ENCODE measurements around the gene HEXB. TPM values are rescaled to one million over a fixed set of nuclear protein-coding genes. Genes with fewer than 3 reads are reported as not detected.

HEXB gene
- total and polyA plus RNA-seq, 2 of the 4 experiments (the other 2 are of a cell fraction): 76.7 to 126 TPM

- CTCF ChIA-PET: no interaction called here
- Histone ChIP-seq H2AK5ac (ENCODE audit: low read depth, low read length) (no peak overlapping the region), H3K4me3 (ENCODE audit: insufficient read depth, low read depth, low read length) (no peak overlapping the region), H3K27me3 (ENCODE audit: control insufficient read depth, insufficient read depth, low read length) (no peaks in the 10 kb centered on the region), H3K27ac (ENCODE audit: insufficient read depth, low read length) (no peak overlapping the region), H3K23ac (ENCODE audit: low read depth, low read length) (no peak overlapping the region), H3K36me3 (ENCODE audit: control insufficient read depth, insufficient read depth, low read length) (peaks cover 13% of the 10 kb centered on the region), H3K9me3 (ENCODE audit: control insufficient read depth, insufficient read depth, low read length) (no peaks in the 10 kb centered on the region), H2BK5ac (ENCODE audit: low read depth, low read length, poor library complexity, severe bottlenecking) (no peak overlapping the region), H4K91ac (ENCODE audit: insufficient read depth, low read depth, low read length) (no peak overlapping the region), H3K4me2 (ENCODE audit: low read depth, low read length) (no peak overlapping the region), H4K5ac (ENCODE audit: low read depth, low read length) (no peak overlapping the region), H3K18ac (ENCODE audit: low read depth, low read length) (no peak overlapping the region), H2AFZ (replicated peaks; ENCODE audit: low read length, poor library complexity) (no peak overlapping the region), H2BK20ac (ENCODE audit: low read depth, low read length) (no peak overlapping the region), H3K4ac (ENCODE audit: low read depth, low read length) (no peak overlapping the region), H3K9ac (ENCODE audit: low read depth, low read length) (no peak overlapping the region), H3K9me1 (ENCODE audit: insufficient read depth, low read length) (peaks cover 28% of the 10 kb centered on the region), H4K20me1 (ENCODE audit: insufficient read depth, low read length) (peaks cover 43% of the 10 kb centered on the region), H2BK120ac (ENCODE audit: low read depth, low read length) (no peak overlapping the region), H3K56ac (ENCODE audit: extremely low read depth, insufficient read depth, low read length) (no peak overlapping the region), H4K8ac (ENCODE audit: low read depth in 2 of 2, low read length in 2 of 2) (no peak overlapping the region), H2BK15ac (ENCODE audit: low read depth, low read length) (no peak overlapping the region), H3K14ac (replicated peaks; ENCODE audit: low read depth, low read length) (no peak overlapping the region), H2AK9ac (replicated peaks; ENCODE audit: low read depth, low read length, poor library complexity) (no peak overlapping the region), H3K79me1 (ENCODE audit: low read depth in 1 of 2, low read length in 2 of 2) (peaks cover 16 to 76% of the 10 kb centered on the region in 2 experiments), H3K4me1 (ENCODE audit: control insufficient read depth, insufficient read depth, low read length) (peaks cover 25% of the 10 kb centered on the region)
- ATAC-seq (ENCODE audit: low read depth) (no peak), DNase-seq (no peak)
- TF ChIP-seq NFE2L2 (IDR thresholded peaks at IDR 0.05; ENCODE audit: low read depth, low read length) (no peak), ELK1 (IDR thresholded peaks at IDR 0.05; ENCODE audit: borderline replicate concordance, low read depth, low read length) (no peak)
- no CpG with 5 or more reads among the region's 4 CpGs for WGBS, 2 experiments (ENCODE audit: extremely low coverage in 2 of 2, insufficient read length in 1 of 2)
- no TSS peak for BruUV-seq (replicated peaks)
- dilution Hi-C loops (cut with HindIII; ENCODE audit: low sequenced_read_pairs, unreplicated experiment): no loop called here
- intact Hi-C loops (cut with micrococcal nuclease): loop anchor here (10.0 kb wide), 1 partner anchor 142 kb away; no protein-coding TSS in a partner anchor
- in situ Hi-C loops (cut with MboI; ENCODE audit: low sequenced_read_pairs): no loop called here
- POLR2A ChIA-PET (ENCODE audit: unreplicated experiment): no interaction called here
These were observed 48.5 kb upstream of the HEXB start for GRCh38 chr5:74636552-74636951.

Measured in IMR-90 (cell line).